ENCODE results near the gene AADACL2.

DNA sequence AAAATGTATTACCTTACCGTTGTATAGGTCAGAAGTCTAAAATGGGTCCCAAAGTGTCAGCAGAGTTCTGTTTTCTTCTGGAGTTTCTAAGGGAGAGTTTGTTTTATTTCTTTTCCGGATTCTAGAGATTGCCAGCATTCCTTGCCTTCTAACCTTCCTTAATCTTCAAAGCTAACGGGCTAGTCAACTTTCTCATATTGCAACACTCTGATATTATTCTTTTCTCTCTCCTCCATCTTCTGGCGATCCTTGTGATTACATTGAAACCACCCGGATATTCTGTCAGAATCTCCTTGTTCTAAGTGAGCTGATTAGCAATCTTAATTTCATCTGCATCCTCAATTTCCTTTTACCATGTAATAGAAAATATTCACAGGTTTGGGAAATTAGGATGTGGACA, 36.2 kb upstream of the AADACL2 start:
- TF ChIP-seq, protein P1, sequence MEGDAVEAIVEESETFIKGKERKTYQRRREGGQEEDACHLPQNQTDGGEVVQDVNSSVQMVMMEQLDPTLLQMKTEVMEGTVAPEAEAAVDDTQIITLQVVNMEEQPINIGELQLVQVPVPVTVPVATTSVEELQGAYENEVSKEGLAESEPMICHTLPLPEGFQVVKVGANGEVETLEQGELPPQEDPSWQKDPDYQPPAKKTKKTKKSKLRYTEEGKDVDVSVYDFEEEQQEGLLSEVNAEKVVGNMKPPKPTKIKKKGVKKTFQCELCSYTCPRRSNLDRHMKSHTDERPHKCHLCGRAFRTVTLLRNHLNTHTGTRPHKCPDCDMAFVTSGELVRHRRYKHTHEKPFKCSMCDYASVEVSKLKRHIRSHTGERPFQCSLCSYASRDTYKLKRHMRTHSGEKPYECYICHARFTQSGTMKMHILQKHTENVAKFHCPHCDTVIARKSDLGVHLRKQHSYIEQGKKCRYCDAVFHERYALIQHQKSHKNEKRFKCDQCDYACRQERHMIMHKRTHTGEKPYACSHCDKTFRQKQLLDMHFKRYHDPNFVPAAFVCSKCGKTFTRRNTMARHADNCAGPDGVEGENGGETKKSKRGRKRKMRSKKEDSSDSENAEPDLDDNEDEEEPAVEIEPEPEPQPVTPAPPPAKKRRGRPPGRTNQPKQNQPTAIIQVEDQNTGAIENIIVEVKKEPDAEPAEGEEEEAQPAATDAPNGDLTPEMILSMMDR (IDR thresholded peaks at IDR 0.05), result no peak
- TF ChIP-seq POLR2A (IDR thresholded peaks at IDR 0.05) (no peak), POLR2AphosphoS5 (IDR thresholded peaks at IDR 0.05) (no peak)
